SKM-1 (cell line): Measurements from ENCODE around the gene UBE2H.
"Not testable (repeated sequence)": the region's sequence is repeated elsewhere in the genome, so short reads cannot be mapped to it uniquely, and the experiment has no call there.

Experiments
- DNase-seq: peaks from one replicate; lab custom pipeline; 2025; ENCODE audit not compliant: unreplicated experiment; lab: John Stamatoyannopoulos, UW

UBE2H gene

DNA sequence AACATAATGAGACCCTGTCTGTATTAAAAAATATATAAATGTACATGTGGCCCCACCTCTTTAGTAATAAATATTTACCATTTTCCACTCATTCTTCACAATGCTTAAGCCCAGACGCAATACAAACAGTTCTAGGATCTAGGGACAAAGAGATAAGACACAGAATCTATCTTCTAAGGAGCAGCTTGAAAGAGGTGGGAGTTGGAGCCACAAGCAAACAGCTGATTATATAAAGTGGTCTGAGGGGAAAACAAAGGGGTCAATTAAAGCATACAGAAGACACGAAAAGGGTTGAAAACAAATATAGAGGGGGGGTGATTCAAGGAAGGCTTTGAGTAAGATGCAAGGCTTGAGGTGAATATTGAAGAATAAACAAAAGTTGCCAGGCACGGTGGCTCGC lies 43.1 kb downstream of the UBE2H start:
- no peak for DNase-seq

DNA sequence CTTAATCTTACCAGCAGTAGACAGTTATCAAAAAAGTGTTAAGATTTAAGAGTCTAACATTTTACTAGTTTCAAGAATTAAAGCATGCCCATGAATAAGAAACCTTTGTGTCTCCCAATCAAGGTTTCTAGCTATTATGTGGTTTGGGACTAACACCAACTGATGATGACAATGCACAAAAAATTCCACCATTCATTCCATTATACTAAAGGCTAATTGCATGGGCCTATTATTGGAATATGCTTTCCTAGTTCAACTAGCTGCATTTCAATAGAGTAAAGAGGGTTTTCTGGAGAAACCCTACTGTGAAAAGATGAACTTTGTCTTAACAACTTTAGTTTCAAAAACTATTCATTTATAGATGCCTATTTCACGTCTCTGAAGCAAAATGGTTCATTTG lies 44.6 kb downstream of the UBE2H start:
- DNase-seq: no peak

DNA sequence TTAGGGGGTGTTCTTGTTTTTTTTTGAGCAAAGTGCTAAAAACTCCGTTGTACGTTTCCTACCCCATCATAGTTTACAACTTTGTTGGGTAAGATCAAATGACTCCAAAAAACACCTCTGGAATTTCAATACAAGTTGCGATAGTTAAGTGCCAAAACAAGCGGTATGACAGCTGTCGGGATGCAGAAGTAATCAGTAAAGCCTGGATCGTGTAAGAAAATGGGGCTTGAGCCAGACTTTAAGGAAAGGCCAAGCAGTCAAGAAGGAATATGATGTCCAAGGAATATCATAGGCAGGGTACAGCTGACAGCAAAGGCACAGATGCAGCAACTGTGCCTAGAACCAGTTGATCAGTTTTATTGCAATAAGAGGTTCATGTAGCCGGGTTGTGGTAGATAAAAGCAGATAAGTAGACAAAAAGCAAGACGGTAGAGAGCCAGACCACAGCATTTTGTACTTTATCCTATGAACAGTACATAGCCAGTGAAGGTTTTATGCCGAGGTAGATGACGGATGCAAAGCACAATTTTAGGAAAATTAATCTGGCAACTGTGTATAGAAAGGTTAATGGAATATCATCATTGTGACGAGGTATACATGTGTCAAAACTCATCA lies 45.5 kb downstream of the UBE2H start:
- no peak for DNase-seq

DNA sequence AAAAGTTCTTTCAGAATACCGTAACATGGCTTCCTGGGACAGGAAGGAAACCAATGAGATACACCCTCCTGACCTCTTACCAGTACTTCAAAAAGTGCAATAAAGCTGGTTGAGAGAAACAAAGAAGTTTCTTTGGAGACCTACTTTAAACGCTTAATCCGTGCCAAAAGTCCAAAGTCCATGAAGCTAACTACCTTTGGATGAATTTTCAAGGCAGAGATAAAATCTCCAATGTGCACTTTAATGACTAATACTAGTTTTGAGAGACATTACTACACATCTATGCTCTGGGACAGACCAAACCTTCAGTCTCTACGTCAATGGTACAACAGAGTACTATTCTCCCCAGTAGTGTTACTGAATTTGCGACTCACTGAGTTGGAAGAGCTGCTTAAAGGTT lies 46.1 kb downstream of the UBE2H start:
- no peak for DNase-seq

DNA sequence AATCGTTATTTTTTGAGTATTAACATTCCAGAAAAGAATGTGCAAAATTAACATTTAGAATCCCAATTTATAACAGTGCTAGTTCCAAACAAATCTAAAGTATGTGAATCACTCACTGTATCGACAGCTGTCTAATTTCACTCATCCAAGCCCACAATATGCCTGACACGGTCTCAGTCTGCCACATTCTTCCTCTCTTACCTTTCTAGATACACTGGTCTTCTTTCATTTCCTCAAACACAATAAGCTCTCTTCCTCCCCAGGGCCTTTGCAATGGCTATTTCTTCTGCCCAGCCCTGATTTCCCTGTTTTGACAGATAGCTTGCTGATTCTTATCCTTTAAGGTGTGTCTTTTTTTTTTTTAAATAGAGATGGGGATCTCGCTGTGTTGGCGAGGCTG lies 48.8 kb downstream of the UBE2H start:
- no peak for DNase-seq

DNA sequence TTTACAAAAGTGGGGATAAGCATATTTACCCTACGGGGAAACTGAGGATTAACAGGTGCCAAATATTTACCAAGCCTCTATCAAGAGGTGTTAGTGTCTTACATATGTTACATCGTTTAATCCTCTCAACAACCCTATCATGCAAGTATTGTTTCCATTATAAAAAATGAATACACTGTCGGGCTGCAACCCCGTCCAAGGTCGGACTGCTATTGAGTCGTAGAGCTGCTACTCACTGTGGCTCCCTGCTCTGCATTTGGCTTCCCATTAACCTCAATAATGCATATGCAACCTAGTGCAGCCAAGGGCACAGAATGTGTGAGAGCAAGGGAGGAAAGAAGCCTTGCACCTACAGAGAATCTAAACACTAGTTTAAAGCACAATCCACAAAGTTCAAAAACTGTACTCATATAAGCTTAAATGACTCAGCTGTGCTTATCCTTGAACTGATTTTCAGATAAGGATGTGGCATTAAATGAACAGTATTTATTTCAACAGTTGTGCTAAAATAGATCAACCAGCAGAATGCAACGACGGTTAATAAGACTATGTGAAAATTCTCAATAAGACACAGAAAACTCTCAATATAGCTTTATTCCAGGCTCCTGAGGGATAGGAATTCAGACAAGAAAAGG lies 49.9 kb downstream of the UBE2H start:
- DNase-seq: no peak

DNA sequence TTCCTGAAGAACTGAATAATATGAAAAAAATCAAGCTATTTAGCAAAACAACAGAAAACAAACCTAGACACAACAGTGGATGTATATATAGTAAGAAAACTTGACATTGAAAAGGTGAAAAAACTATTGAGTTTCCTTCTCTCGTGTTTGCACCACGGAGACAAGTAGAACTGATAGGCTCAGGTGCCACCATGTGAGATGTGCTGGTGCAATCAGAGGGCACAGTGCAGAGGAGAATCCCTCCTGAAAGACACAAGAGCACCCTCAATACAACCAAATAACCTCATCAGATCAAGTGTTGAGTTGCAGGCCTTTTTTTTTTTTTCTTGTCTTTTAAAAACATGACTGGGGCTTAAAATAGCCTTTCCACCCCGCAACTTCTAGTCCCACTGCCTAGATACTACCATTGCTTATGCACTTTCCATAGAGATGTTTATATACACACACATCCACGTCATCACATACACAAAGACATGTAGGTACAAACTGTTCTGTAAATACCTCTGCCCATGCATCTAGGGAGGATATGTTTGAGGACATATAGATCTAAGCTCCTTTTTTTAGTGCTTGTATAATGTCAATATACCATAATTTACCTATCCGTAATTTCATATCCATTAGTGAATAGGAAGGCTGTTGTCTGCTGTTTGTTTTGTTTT lies 54.1 kb downstream of the UBE2H start:
- DNase-seq: no peak

DNA sequence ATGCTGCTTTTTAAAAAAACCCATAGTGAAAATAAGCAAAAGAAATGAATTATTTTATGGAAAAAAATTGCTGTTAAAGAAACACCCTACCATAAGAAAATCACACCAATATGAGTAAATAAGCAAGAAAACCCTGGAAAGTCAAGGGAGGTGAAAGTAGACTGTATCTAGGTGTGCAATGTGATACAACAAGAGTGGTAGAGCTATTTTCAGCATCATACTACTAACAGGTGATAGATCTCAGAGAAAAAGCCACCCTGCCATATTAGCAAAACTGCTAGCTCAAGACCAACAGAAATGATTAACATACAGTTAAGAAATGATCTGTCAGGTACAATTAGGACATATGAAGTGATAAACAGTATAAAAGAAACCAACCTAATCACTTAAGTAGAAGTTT lies 54.8 kb downstream of the UBE2H start:
- DNase-seq: no peak

DNA sequence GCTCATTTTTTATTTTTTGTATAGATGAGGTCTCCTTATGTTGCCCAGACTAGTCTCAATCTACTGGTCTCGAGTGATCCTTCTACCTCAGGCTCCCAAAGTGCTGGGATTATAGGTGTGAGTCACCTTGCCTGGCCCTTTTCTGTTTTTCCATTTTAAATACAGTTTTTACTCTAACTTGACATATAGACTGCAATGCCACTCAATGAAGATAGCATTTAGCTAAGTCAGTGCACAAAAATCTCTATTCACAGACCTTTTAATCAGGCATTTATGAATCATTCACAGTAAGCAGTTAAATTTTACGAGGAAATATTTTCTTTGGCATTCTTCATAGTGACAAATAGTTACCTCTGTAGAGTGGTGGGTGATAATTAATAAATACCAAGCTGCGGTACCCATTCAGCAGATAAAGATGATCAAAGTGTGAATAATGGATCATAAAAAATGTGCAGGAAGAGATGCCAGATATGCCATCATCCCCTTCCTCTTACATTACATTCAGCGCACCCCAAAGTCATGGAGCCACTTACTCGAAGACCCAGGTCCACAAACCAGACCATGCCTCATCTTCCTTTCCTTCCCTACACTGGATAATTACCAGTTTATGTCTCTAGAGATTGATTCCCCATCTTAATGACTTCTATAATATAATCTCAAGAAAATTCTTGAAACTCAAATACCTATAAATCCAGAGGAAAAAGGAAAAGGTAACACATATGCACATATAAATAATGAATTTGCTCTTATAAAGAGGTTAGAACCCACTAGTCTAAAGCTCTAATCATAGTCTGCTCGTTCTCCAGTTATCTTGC lies 56.0 kb downstream of the UBE2H start:
- DNase-seq: no peak

DNA sequence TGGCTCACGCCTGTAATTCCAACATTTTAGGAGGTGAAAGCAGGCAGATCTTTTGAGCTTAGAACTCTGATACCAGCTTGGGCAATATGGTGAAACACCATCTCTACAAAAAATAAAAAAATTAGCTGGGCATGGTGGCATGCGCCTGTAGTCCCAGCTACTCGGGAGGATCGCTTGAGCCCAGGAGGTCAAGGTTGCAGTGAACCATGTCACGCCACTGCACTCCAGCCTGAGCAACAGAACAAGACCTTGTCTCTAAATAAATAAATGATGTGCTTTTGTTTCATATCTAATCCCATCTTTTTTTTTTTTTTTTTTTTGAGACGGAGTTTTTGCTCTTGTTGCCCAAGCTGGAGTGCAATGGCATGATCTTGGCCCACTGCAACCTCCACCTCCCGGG lies 58.6 kb downstream of the UBE2H start:
- not testable (repeated sequence) for DNase-seq

DNA sequence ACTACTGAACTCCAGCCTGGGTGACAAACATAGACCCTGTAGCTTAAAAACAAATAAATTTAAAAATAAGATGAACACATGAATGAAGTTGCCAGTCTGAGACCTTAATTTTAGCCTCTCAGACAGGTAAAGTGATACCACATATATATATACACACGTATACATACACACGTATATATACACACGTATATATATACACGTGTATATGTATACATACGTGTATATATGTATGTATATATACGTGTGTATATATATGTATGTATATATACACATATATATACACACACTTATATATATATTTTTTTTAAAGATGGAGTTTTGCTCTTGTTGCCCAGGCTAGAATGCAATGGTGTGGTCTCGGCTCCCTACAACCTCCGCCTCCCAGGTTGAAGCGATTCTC lies 62.7 kb downstream of the UBE2H start:
- DNase-seq: no peak

DNA sequence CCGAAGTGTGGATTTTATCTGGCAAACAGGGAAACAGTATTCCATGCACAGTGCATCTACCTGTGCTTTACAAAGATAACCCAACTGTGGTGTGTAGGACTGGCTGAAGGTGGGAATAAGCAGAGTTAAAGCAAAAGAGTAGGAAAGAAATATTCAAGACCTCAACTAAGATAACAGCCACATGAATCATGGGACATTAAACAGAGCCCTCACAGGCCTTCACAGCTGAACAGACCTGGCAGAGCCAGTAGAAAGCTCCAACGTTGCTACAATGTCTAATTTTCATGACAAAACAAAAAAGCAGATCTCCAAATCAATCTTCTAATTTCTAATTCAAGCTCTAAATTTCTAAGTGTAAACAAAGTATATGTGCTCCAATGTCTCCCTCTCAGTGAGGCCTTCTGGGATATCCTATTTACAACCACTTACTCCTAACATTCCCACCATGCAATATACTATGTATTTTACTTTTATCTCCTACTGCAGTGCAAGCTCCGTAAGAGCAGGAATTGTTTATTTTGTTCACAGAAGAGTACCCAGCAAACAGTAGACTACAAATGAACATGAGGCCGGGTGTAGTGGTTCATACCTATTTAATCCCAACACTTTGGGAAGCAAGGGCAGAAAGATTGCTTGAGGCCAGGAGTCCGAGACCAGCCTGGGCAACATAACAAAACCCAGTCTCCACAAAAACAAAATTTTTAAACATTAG lies 63.5 kb downstream of the UBE2H start:
- no peak for DNase-seq

DNA sequence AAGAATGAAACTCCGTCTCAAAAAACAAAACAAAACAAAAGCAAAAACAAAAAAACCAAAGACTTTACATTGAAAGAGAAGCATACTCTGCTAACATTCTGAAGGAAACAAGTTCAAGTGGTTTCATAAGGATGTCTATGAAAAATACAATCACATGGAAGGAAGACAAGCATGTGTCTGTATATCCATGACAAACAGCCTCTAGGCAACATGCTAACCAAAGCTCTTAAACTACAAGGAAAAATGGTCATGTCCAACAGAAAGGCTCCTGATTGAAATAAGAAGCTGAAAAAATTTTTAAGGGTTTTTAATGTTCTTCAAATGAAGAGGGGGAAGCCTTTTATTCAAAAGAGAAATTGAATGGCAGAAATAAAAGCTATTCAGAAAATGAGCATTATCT lies 64.9 kb downstream of the UBE2H start:
- no peak for DNase-seq

DNA sequence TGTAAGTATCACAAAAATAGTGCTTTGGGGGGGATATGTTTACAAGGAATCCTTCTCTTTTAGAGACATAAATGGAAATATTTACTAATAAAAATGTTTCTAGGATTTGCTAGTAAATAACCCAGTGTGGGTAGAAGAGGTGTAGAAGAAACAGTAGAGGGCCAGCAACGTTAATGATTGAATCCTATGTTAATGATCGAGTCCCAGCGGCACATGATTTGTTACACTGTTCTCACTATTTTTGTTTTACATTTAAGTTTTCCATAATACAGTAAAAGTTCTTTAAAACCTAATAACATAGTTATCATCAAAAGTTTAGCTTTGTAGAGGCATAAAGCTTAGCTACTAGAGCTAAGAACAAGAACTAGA lies 66.0 kb downstream of the UBE2H start:
- DNase-seq: no peak

DNA sequence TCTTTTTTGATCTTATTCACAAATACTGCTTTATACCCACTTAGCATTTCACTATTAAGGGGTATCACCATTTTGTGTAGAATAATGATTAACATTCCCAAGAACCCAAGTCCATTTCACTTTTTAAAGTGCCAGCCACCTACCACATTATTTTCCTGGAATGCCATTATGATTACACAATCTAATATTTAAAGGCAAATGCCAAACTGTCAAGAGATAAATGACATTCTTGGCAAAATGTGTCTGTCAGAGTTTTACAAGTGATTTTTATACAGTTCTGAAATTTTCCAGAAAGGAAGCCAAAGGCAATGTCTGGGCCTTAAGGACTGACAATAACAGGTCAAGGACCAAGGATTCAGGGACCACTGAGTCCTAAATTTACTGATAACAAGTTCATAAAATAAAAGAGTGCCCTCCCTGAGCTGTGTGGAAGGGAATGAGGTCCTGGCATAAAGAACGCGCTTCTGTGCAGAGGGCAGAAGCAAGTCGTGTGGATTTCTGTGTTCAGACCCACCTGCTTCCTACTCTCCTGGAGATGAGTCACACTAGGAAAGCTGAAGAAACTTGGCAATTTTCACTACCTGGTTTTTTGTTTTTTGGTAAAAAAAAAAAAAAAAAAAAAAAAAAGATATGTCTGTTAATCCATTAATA lies 66.5 kb downstream of the UBE2H start:
- DNase-seq: no peak

DNA sequence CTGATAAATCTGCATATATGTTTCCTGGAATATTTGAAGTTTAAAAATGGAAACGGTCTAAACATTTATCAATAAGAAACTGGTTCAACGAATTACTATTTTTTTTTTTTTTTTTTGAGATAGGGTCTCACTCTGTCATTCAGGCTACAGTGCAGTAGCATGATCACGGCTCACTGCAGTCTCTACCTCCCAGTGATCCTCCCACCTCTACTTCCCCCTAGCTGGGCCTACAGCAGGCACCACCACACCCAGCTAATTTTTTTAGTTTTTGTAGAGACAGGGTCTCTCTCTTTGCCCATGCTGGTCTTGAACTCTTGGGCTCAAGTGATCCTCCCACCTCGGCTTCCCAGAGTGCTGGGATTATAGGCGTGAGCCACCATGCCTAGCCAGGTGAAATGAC lies 68.3 kb downstream of the UBE2H start:
- DNase-seq: no peak

DNA sequence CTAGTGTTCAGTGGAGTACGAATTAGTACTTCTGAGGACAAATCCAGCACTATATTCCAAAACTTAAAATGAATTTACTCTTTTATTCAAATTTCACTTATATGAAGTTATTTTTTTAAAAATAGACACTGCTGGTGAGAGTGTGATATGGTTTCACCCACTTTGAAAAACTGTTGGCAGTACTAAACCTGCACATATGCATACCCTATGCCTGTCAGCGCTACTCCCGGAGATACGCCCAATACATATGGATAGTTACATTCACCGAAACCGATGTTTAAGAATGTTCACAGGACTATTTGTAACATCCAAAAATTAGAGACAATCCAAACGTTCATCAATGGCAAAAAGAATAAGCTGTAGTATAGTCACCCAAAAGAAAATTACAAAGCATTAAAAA lies 69.6 kb downstream of the UBE2H start:
- no peak for DNase-seq

DNA sequence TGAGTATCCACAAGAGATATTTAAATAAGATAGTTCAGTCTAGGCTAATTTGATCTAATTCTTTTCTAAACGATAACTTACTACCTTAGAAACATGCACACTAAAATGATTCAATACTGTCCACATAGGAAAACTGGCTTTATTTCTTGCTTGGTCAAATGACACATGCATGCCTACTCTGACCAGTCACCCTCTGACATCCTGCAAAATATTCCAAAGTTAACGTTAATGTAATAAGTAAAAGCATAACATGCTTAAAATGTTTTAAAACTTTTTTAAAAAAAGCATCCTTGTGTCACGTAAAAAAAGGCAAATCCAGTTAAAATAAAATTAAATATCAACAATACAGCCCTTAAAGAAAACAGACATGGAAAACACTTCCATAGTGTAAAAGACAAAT lies 70.2 kb downstream of the UBE2H start:
- no peak for DNase-seq

DNA sequence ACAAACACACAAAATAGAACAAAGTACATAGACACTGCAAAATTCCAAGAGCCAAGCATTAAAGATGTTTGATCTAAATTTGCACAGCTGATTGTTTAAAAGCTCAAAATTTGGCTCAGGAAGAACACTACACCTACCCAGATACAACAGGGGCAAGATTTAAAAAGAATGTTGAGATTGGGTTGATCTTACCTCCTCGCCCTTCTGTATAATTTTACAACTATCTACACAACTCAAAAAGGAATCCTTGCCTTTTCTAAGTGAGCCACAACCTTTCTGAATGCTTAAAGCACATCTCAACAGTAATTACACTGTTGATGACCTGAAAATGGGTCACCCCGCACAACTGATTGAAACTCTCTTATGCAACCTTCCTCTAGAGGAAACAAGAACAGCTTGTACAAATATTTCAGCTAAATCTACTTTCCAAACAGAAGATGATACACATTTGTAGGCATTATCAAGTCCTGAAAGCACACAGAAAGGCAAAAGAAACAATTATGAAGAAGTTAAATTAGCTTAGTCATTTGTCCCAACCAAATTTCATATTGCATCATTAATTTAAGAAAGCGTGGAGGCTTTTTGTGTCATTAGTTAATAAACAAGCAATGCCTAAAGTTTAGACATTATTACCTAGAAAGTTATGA lies 75.5 kb downstream of the UBE2H start:
- DNase-seq: no peak

DNA sequence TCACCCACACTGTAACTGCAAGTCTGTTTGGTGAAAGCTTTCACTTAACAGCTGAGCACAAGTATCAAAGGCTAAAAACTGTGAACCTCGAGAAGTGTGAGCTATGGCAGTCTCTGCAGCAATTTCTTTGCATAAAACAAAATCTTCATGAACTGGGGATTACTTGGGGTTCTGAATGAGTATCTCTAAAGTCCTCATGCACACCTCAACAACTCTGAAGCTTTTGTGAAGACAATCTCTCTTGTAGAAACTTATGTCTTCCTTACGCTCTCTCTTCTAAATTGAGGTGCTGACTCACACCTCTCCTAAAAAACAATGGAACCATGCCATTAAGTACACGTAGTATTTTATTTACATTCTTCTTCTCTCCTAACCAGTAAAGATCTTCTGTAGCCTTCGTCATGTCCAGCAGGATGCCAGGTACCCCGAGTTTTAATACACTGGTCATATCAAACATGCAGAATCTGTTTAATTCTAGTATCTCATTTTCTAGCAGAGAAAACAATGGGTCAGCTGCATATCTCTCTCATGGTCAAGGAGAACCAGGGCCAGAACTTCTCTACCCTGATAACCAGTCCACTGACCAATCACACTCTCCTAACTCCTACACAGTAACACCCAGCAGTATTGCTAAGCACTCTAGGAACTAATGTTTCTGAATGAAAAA lies 76.9 kb downstream of the UBE2H start:
- DNase-seq: no peak
